Chondrocyte (in vitro differentiated cells): ENCODE data around the gene SERPINA3. TPM values are rescaled to one million over a fixed set of nuclear protein-coding genes. Genes with fewer than 3 reads are reported as not detected.
A peak's percentile ranks its signal among the peaks of the same experiment; 100 is the strongest.

Experiments used
- DNase-seq: peaks from one replicate; pipeline ENCODE4 v3.0.0; 2021; ENCODE audit warnings: mixed read lengths, low spot score
- H3K27ac Mint-ChIP-seq: one replicate; pipeline ENCODE4 v1.8.0; 2021; ENCODE audit warnings: mild to moderate bottlenecking, moderate library complexity, mixed read lengths; ENCODE audit not compliant: unreplicated experiment
- H3K27me3 Mint-ChIP-seq: 2 replicates; pipeline ENCODE4 v1.8.0; 2021; ENCODE audit warnings: low read depth, mixed read lengths
- H3K36me3 Mint-ChIP-seq: 2 replicates; pipeline ENCODE4 v1.8.0; 2021; ENCODE audit warnings: low read depth, mixed read lengths
- H3K4me1 Mint-ChIP-seq: 2 replicates; pipeline ENCODE4 v1.8.0; 2021; ENCODE audit warnings: low read depth, mild to moderate bottlenecking, mixed read lengths
- H3K4me3 Mint-ChIP-seq: one replicate; pipeline ENCODE4 v1.8.0; 2021; ENCODE audit warnings: mild to moderate bottlenecking, moderate library complexity, mixed read lengths; ENCODE audit not compliant: unreplicated experiment
- H3K9me3 Mint-ChIP-seq: 2 replicates; pipeline ENCODE4 v1.8.0; 2021; ENCODE audit warnings: low read depth, mixed read lengths
- CTCF ChIP-seq: fragments of 200-600 bp; sonication (generic); IDR thresholded peaks from 2 replicates; pipeline ENCODE4 v1.5.0; 2021; ENCODE audit warnings: antibody characterized with exemption, mild to moderate bottlenecking, moderate library complexity
- total RNA-seq: library from RNA; stranded (reverse); gene quantifications from 3 replicates; pipeline ENCODE4 v1.2.1, GENCODE V29; 2021

The SERPINA3 gene
- total RNA-seq, 1 donor from 2014 or later = 3.6 TPM

- no peak for TF ChIP-seq CTCF
- Mint-ChIP-seq H3K27ac (no peak overlapping the region), H3K9me3 (no peaks in the 10 kb centered on the region)
Observed at GRCh38 chr14:94650444-94650775, 38.2 kb downstream of the SERPINA3 start.

GRCh38 chr14:94650806-94651805 lies 38.9 kb downstream of the SERPINA3 start:
- Mint-ChIP-seq H3K36me3 (no peaks in the 10 kb centered on the region), H3K9me3 (peaks cover 3% of the 10 kb centered on the region), H3K27me3 (no peaks in the 10 kb centered on the region), H3K4me3 (no peak overlapping the region), H3K4me1 (peaks cover 11% of the 10 kb centered on the region), H3K27ac (no peak overlapping the region)
- DNase-seq = no peak
- TF ChIP-seq CTCF = no peak

More at GRCh38 chr14:94650444-94650775, 38.2 kb downstream of the SERPINA3 start:
- no peak for DNase-seq
- no peak overlapping the region for H3K4me3 Mint-ChIP-seq
- no peaks in the 10 kb centered on the region for H3K36me3 Mint-ChIP-seq
- peaks cover 14% of the 10 kb centered on the region for H3K4me1 Mint-ChIP-seq
- no peaks in the 10 kb centered on the region for H3K27me3 Mint-ChIP-seq

- no peak for DNase-seq
Observed at GRCh38 chr14:94653321-94653720, 41.1 kb downstream of the SERPINA3 start.

DNA sequence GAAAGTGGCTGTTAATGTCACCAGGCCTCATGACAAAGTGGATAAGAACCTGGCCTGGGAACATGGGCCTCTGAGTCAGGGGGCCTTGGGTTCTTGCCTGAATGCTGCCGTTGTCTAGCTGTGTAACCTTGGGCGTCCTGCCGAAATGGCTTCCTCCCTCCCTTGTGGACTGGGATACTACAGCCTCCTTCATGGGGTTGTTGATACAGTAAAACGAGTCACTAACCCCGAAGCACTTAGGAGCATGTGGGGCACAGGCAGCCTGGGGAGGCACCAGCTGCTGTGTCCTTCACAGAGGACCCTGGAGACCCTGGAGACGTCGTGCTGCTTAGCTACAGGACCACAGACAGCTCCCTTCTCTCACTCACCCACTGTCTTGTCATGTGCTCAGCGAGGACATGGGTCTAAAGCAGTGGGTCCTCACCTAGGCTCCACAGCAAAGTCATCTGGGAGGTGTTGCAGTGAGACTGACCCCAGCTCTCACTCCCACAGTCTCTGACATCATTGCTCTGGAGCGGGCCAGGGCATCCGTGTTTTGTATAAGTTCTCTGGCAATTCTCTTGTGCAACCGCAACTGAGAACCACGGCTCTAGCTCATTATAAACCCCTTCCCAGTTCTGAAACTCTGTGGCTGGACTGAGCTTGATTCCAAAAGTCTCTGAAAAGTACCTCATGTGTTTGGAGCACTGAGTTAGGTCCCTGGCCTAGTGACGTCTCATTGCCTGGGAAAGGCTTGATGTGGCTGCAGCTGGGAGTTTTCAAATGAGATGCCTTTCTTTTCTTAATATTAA lies 42.1 kb downstream of the SERPINA3 start:
- Mint-ChIP-seq H3K4me1 (peaks cover 2% of the 10 kb centered on the region), H3K27me3 (no peaks in the 10 kb centered on the region), H3K9me3 (peaks cover 3% of the 10 kb centered on the region), H3K27ac (no peak overlapping the region), H3K36me3 (no peaks in the 10 kb centered on the region), H3K4me3 (no peak overlapping the region)
- DNase-seq = peak; percentile 49
- no peak for TF ChIP-seq CTCF

More at GRCh38 chr14:94653321-94653720, 41.1 kb downstream of the SERPINA3 start:
- peaks cover 3% of the 10 kb centered on the region for H3K9me3 Mint-ChIP-seq
- no peak overlapping the region for H3K4me3 Mint-ChIP-seq
- H3K4me1 Mint-ChIP-seq = peaks cover 2% of the 10 kb centered on the region
- H3K36me3 Mint-ChIP-seq = no peaks in the 10 kb centered on the region
- no peak overlapping the region for H3K27ac Mint-ChIP-seq
- TF ChIP-seq CTCF = no peak
- no peaks in the 10 kb centered on the region for H3K27me3 Mint-ChIP-seq

DNA sequence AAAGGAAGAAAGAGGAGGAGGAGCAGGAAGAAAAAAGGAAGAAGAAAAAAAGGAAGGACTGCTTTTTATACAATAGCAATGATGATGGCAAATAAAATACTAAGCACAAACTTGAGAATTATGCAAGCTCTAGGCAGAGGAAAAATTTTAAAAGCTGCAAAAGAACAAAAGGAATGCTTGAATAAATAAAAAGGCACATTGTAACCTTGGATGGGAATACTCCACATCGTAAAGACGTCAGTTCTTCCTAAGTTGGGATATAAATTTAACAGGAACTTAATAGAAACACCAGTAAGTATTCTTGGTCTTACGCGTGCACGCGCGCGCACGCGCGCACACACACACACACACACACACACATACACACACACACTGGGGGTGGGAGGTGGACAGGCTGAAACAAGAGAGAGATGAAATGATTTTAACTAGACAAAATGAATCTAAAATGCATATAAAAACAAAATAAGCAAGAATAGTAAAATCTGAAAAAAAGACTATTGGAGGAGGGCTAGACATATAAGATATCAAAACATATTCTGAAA lies 43.0 kb downstream of the SERPINA3 start:
- no peaks in the 10 kb centered on the region for H3K27me3 Mint-ChIP-seq
- no peak overlapping the region for H3K4me3 Mint-ChIP-seq
- H3K27ac Mint-ChIP-seq = no peak overlapping the region
- no peaks in the 10 kb centered on the region for H3K36me3 Mint-ChIP-seq
- peaks cover 3% of the 10 kb centered on the region for H3K9me3 Mint-ChIP-seq
- no peak for DNase-seq
- peaks cover 2% of the 10 kb centered on the region for H3K4me1 Mint-ChIP-seq
- TF ChIP-seq CTCF = no peak
